ENCODE measurements around the gene HIVEP1.

HIVEP1 gene

GRCh38 chr6:12029979-12030737, 18.0 kb downstream of the HIVEP1 start:
- TF ChIP-seq JUND (IDR thresholded peaks at IDR 0.05; ENCODE audit: low read depth): no peak
- in situ Hi-C loops (cut with HindIII; ENCODE audit: low pct_unique_long_range_greater_than_20kb, low sequenced_read_pairs): no loop called here
- no peak for DNase-seq (ENCODE audit: low read depth in 1 of 2, low spot score in 1 of 2)

- no peak for DNase-seq (ENCODE audit: low read depth in 1 of 2, low spot score in 1 of 2)
- in situ Hi-C loops (cut with HindIII; ENCODE audit: low pct_unique_long_range_greater_than_20kb, low sequenced_read_pairs): no loop called here
- TF ChIP-seq JUND (IDR thresholded peaks at IDR 0.05; ENCODE audit: low read depth): no peak
These were observed 19.0 kb downstream of the HIVEP1 start for GRCh38 chr6:12030993-12031550.

- no peak for TF ChIP-seq JUND (IDR thresholded peaks at IDR 0.05; ENCODE audit: low read depth)
- DNase-seq (ENCODE audit: low read depth in 1 of 2, low spot score in 1 of 2): no peak
- in situ Hi-C loops (cut with HindIII; ENCODE audit: low pct_unique_long_range_greater_than_20kb, low sequenced_read_pairs): no loop called here
These were observed 20.9 kb downstream of the HIVEP1 start for GRCh38 chr6:12032783-12033573.

GRCh38 chr6:12033770-12034169, 21.7 kb downstream of the HIVEP1 start:
- DNase-seq (ENCODE audit: low read depth in 1 of 2, low spot score in 1 of 2): peak in 1 of 2 experiments; percentile 41
- in situ Hi-C loops (cut with HindIII; ENCODE audit: low pct_unique_long_range_greater_than_20kb, low sequenced_read_pairs): no loop called here
- TF ChIP-seq JUND (IDR thresholded peaks at IDR 0.05; ENCODE audit: low read depth): no peak

GRCh38 chr6:12034349-12034748, 22.2 kb downstream of the HIVEP1 start:
- no peak for TF ChIP-seq JUND (IDR thresholded peaks at IDR 0.05; ENCODE audit: low read depth)
- in situ Hi-C loops (cut with HindIII; ENCODE audit: low pct_unique_long_range_greater_than_20kb, low sequenced_read_pairs): no loop called here
- no peak for DNase-seq (ENCODE audit: low read depth in 1 of 2, low spot score in 1 of 2)

GRCh38 chr6:12034837-12035236, 22.7 kb downstream of the HIVEP1 start:
- TF ChIP-seq JUND (IDR thresholded peaks at IDR 0.05; ENCODE audit: low read depth): no peak
- DNase-seq (ENCODE audit: low read depth in 1 of 2, low spot score in 1 of 2): peak in 1 of 2 experiments; percentile 27
- in situ Hi-C loops (cut with HindIII; ENCODE audit: low pct_unique_long_range_greater_than_20kb, low sequenced_read_pairs): no loop called here

GRCh38 chr6:12036766-12037165, 24.7 kb downstream of the HIVEP1 start:
- in situ Hi-C loops (cut with HindIII; ENCODE audit: low pct_unique_long_range_greater_than_20kb, low sequenced_read_pairs): no loop called here
- TF ChIP-seq JUND (IDR thresholded peaks at IDR 0.05; ENCODE audit: low read depth): no peak

GRCh38 chr6:12037798-12038197, 25.7 kb downstream of the HIVEP1 start:
- in situ Hi-C loops (cut with HindIII; ENCODE audit: low pct_unique_long_range_greater_than_20kb, low sequenced_read_pairs): no loop called here
- TF ChIP-seq JUND (IDR thresholded peaks at IDR 0.05; ENCODE audit: low read depth): no peak
- no peak for DNase-seq (ENCODE audit: low read depth in 1 of 2, low spot score in 1 of 2)

More at GRCh38 chr6:12036766-12037165, 24.7 kb downstream of the HIVEP1 start:
- DNase-seq (ENCODE audit: low read depth in 1 of 2, low spot score in 1 of 2): no peak

- TF ChIP-seq JUND (IDR thresholded peaks at IDR 0.05; ENCODE audit: low read depth): no peak
- DNase-seq (ENCODE audit: low read depth in 1 of 2, low spot score in 1 of 2): no peak
- in situ Hi-C loops (cut with HindIII; ENCODE audit: low pct_unique_long_range_greater_than_20kb, low sequenced_read_pairs): no loop called here
These were observed 27.7 kb downstream of the HIVEP1 start for GRCh38 chr6:12039540-12040459.

GRCh38 chr6:12047304-12047703, 35.2 kb downstream of the HIVEP1 start:
- no peak for DNase-seq (ENCODE audit: low read depth in 1 of 2, low spot score in 1 of 2)
- in situ Hi-C loops (cut with HindIII; ENCODE audit: low pct_unique_long_range_greater_than_20kb, low sequenced_read_pairs): no loop called here
- no peak for TF ChIP-seq JUND (IDR thresholded peaks at IDR 0.05; ENCODE audit: low read depth)

GRCh38 chr6:12047792-12048432, 35.8 kb downstream of the HIVEP1 start:
- TF ChIP-seq JUND (IDR thresholded peaks at IDR 0.05; ENCODE audit: low read depth): no peak
- in situ Hi-C loops (cut with HindIII; ENCODE audit: low pct_unique_long_range_greater_than_20kb, low sequenced_read_pairs): no loop called here
- DNase-seq (ENCODE audit: low read depth in 1 of 2, low spot score in 1 of 2): no peak

- in situ Hi-C loops (cut with HindIII; ENCODE audit: low pct_unique_long_range_greater_than_20kb, low sequenced_read_pairs): no loop called here
- DNase-seq (ENCODE audit: low read depth in 1 of 2, low spot score in 1 of 2): no peak
- TF ChIP-seq JUND (IDR thresholded peaks at IDR 0.05; ENCODE audit: low read depth): no peak
These were observed 36.5 kb downstream of the HIVEP1 start for GRCh38 chr6:12048609-12049008.
